ENCODE results near the gene MRPL19. TPM values are rescaled to one million over a fixed set of nuclear protein-coding genes. Genes with fewer than 3 reads are reported as not detected.

The MRPL19 gene
- total RNA-seq: 24.0 TPM

DNA sequence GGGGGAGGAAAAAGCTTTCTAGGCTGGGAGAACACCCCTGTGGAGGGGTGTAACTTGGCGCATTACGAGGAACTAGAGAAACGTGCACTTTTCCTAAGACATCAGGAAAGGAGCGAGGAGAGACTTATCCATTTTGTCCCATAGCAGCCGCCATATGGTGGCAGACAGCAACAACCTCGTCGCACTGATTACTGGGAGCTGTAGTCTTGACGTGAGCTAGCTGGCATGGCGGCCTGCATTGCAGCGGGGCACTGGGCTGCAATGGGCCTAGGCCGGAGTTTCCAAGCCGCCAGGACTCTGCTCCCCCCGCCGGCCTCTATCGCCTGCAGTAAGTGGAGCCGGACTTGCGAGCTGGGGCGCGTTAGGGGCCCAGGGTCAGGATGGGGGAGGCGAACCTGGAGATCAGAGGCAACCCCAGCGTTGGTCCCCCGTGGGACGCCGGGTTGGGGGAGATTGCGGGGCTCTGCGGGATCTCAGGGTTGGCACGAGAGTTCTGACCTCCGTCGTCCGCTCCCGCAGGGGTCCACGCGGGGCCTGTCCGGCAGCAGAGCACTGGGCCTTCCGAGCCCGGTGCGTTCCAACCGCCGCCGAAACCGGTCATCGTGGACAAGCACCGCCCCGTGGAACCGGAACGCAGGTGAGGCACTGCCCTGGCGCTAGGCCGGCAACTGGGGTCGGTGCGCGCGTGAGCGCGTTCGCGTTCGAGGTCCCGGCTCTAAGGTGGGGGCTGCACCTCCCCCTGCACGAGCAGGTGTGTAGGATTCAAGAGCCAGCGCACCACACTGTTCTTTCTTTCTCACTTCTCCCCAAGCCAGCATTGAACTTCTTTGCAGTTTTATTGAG, at the start of gene MRPL19:
MRPL19 (plus strand) TSS at position 201 of the 843 bp plus-strand sequence; CDS start at position 226, 25 bp downstream.
- Histone ChIP-seq H3K4me3 (ENCODE audit: low read length in 3 of 3) (peak within 1 kb of the TSS; percentile 80 to 93 (median 91)), H3K36me3 (ENCODE audit: control insufficient read depth in 3 of 3, insufficient read depth in 3 of 3, low read length in 3 of 3) (peaks cover 7 to 21% (median 11%) of the 10 kb centered on the region in 3 donors), H3K27me3 (ENCODE audit: control insufficient read depth in 3 of 3, insufficient read depth in 3 of 3, low read length in 3 of 3) (no peaks in the 10 kb centered on the region), H3K9ac (ENCODE audit: low read depth in 1 of 3, low read length in 3 of 3) (peak within 1 kb of the TSS; percentile 90 to 96 (median 92)), H3K4me1 (ENCODE audit: control insufficient read depth in 3 of 3, insufficient read depth in 3 of 3, low read length in 3 of 3) (peaks cover 9 to 15% (median 11%) of the 10 kb centered on the region in 3 donors), H3K9me3 (ENCODE audit: control insufficient read depth in 3 of 3, low read length in 3 of 3) (no peaks in the 10 kb centered on the region), H3K27ac (ENCODE audit: low read depth, low read length) (peak within 1 kb of the TSS; percentile 54)

- Histone ChIP-seq H3K4me3 (ENCODE audit: low read length in 3 of 3) (no peak overlapping the region), H3K27ac (ENCODE audit: low read depth, low read length) (no peak overlapping the region), H3K9ac (ENCODE audit: low read depth in 1 of 3, low read length in 3 of 3) (no peak overlapping the region), H3K36me3 (ENCODE audit: control insufficient read depth in 3 of 3, insufficient read depth in 3 of 3, low read length in 3 of 3) (no peaks in the 10 kb centered on the region), H3K27me3 (ENCODE audit: control insufficient read depth in 3 of 3, insufficient read depth in 3 of 3, low read length in 3 of 3) (no peaks in the 10 kb centered on the region), H3K9me3 (ENCODE audit: control insufficient read depth in 3 of 3, low read length in 3 of 3) (no peaks in the 10 kb centered on the region), H3K4me1 (ENCODE audit: control insufficient read depth in 3 of 3, insufficient read depth in 3 of 3, low read length in 3 of 3) (no peaks in the 10 kb centered on the region)
These were observed 49.8 kb upstream of the MRPL19 start for GRCh38 chr2:75596784-75597183.

- Histone ChIP-seq H3K4me3 (ENCODE audit: low read length in 3 of 3) (no peak overlapping the region), H3K4me1 (ENCODE audit: control insufficient read depth in 3 of 3, insufficient read depth in 3 of 3, low read length in 3 of 3) (no peaks in the 10 kb centered on the region), H3K27ac (ENCODE audit: low read depth, low read length) (no peak overlapping the region)
These were observed 48.6 kb upstream of the MRPL19 start for GRCh38 chr2:75597949-75598348.

DNA sequence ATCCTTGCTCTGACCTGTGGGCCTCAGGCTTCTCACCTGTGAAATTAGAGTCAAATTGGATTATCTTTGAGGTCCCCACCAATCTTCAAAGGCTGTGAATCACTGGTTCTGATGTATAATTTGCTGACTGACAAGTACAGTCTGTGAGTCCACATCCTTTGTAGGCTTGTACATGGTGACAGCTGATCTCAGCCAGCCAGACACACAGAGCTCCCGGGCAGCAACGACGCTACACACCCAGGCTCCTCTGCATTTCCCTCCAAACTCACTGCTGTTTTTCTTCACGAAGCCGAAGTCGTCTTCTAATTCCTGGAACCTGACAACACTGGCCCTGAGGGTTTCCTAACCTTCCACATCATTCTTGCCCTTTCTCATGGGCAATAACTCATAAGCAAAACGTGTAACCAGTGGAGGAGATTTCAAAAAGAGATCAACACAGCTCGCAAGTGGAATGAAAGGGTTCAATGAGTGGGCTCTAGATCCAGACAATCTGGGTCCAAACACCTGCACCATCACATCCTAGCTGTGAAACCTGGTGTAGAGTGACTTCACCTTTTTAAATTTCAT, 47.9 kb upstream of the MRPL19 start:
- Histone ChIP-seq H3K36me3 (ENCODE audit: control insufficient read depth in 3 of 3, insufficient read depth in 3 of 3, low read length in 3 of 3) (no peaks in the 10 kb centered on the region), H3K27ac (ENCODE audit: low read depth, low read length) (no peak overlapping the region), H3K9me3 (ENCODE audit: control insufficient read depth in 3 of 3, low read length in 3 of 3) (no peaks in the 10 kb centered on the region), H3K27me3 (ENCODE audit: control insufficient read depth in 3 of 3, insufficient read depth in 3 of 3, low read length in 3 of 3) (no peaks in the 10 kb centered on the region), H3K9ac (ENCODE audit: low read depth in 1 of 3, low read length in 3 of 3) (no peak overlapping the region), H3K4me3 (ENCODE audit: low read length in 3 of 3) (no peak overlapping the region), H3K4me1 (ENCODE audit: control insufficient read depth in 3 of 3, insufficient read depth in 3 of 3, low read length in 3 of 3) (no peaks in the 10 kb centered on the region)

More at GRCh38 chr2:75597949-75598348, 48.6 kb upstream of the MRPL19 start:
- H3K9ac ChIP-seq (ENCODE audit: low read depth in 1 of 3, low read length in 3 of 3): no peak overlapping the region
- no peaks in the 10 kb centered on the region for H3K36me3 ChIP-seq (ENCODE audit: control insufficient read depth in 3 of 3, insufficient read depth in 3 of 3, low read length in 3 of 3)
- no peaks in the 10 kb centered on the region for H3K27me3 ChIP-seq (ENCODE audit: control insufficient read depth in 3 of 3, insufficient read depth in 3 of 3, low read length in 3 of 3)
- H3K9me3 ChIP-seq (ENCODE audit: control insufficient read depth in 3 of 3, low read length in 3 of 3): no peaks in the 10 kb centered on the region

DNA sequence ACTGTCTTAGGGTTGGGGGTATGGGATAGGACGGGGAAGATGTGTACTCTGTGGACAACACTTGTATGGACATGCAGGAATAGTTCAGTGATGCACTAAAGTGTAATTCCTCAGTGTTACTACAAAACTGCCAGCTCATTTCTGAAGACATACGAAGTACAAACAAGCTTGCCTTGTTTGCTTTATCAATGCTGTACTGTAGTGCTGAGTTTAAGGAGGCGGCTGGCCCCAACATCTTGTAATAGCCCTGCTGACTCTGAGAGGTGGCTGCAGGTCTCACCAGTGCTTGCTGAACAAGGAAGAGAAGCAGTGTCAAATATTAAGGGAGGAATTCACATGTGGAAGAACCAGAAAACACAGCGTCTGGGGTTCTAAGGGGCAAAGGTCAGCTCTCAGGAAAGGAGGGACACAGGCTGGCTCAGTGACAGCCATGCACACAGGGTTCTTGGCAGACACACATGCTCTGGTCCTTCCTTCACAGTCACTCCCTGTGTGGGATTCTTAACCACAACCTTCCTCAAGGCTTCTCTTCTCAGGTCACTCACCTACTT, 46.0 kb upstream of the MRPL19 start:
- Histone ChIP-seq H3K27ac (ENCODE audit: low read depth, low read length) (no peak overlapping the region), H3K4me1 (ENCODE audit: control insufficient read depth in 3 of 3, insufficient read depth in 3 of 3, low read length in 3 of 3) (no peaks in the 10 kb centered on the region), H3K36me3 (ENCODE audit: control insufficient read depth in 3 of 3, insufficient read depth in 3 of 3, low read length in 3 of 3) (no peaks in the 10 kb centered on the region), H3K4me3 (ENCODE audit: low read length in 3 of 3) (no peak overlapping the region), H3K9ac (ENCODE audit: low read depth in 1 of 3, low read length in 3 of 3) (no peak overlapping the region), H3K27me3 (ENCODE audit: control insufficient read depth in 3 of 3, insufficient read depth in 3 of 3, low read length in 3 of 3) (peaks cover 0 to 2% (median 0%) of the 10 kb centered on the region in 3 donors), H3K9me3 (ENCODE audit: control insufficient read depth in 3 of 3, low read length in 3 of 3) (no peaks in the 10 kb centered on the region)

- no peaks in the 10 kb centered on the region for H3K36me3 ChIP-seq (ENCODE audit: control insufficient read depth in 3 of 3, insufficient read depth in 3 of 3, low read length in 3 of 3)
- no peak overlapping the region for H3K27ac ChIP-seq (ENCODE audit: low read depth, low read length)
- H3K27me3 ChIP-seq (ENCODE audit: control insufficient read depth in 3 of 3, insufficient read depth in 3 of 3, low read length in 3 of 3): peaks cover 4 to 23% (median 16%) of the 10 kb centered on the region in 3 donors
- no peak overlapping the region for H3K9ac ChIP-seq (ENCODE audit: low read depth in 1 of 3, low read length in 3 of 3)
- no peaks in the 10 kb centered on the region for H3K9me3 ChIP-seq (ENCODE audit: control insufficient read depth in 3 of 3, low read length in 3 of 3)
- no peak overlapping the region for H3K4me3 ChIP-seq (ENCODE audit: low read length in 3 of 3)
- no peaks in the 10 kb centered on the region for H3K4me1 ChIP-seq (ENCODE audit: control insufficient read depth in 3 of 3, insufficient read depth in 3 of 3, low read length in 3 of 3)
These were observed 43.8 kb upstream of the MRPL19 start for GRCh38 chr2:75602724-75603342.

- H3K9me3 ChIP-seq (ENCODE audit: control insufficient read depth in 3 of 3, low read length in 3 of 3): no peaks in the 10 kb centered on the region
- no peaks in the 10 kb centered on the region for H3K4me1 ChIP-seq (ENCODE audit: control insufficient read depth in 3 of 3, insufficient read depth in 3 of 3, low read length in 3 of 3)
- H3K27me3 ChIP-seq (ENCODE audit: control insufficient read depth in 3 of 3, insufficient read depth in 3 of 3, low read length in 3 of 3): peaks cover 7 to 27% (median 20%) of the 10 kb centered on the region in 3 donors
- no peak overlapping the region for H3K9ac ChIP-seq (ENCODE audit: low read depth in 1 of 3, low read length in 3 of 3)
- no peaks in the 10 kb centered on the region for H3K36me3 ChIP-seq (ENCODE audit: control insufficient read depth in 3 of 3, insufficient read depth in 3 of 3, low read length in 3 of 3)
- no peak overlapping the region for H3K27ac ChIP-seq (ENCODE audit: low read depth, low read length)
- H3K4me3 ChIP-seq (ENCODE audit: low read length in 3 of 3): no peak overlapping the region
These were observed 43.1 kb upstream of the MRPL19 start for GRCh38 chr2:75603477-75603876.

- no peak overlapping the region for H3K9ac ChIP-seq (ENCODE audit: low read depth in 1 of 3, low read length in 3 of 3)
- H3K4me3 ChIP-seq (ENCODE audit: low read length in 3 of 3): no peak overlapping the region
- peaks cover 7 to 33% (median 24%) of the 10 kb centered on the region in 3 donors for H3K27me3 ChIP-seq (ENCODE audit: control insufficient read depth in 3 of 3, insufficient read depth in 3 of 3, low read length in 3 of 3)
- no peak overlapping the region for H3K27ac ChIP-seq (ENCODE audit: low read depth, low read length)
- H3K9me3 ChIP-seq (ENCODE audit: control insufficient read depth in 3 of 3, low read length in 3 of 3): no peaks in the 10 kb centered on the region
- H3K36me3 ChIP-seq (ENCODE audit: control insufficient read depth in 3 of 3, insufficient read depth in 3 of 3, low read length in 3 of 3): no peaks in the 10 kb centered on the region
- peaks cover 0 to 4% (median 4%) of the 10 kb centered on the region in 3 donors for H3K4me1 ChIP-seq (ENCODE audit: control insufficient read depth in 3 of 3, insufficient read depth in 3 of 3, low read length in 3 of 3)
These were observed 42.1 kb upstream of the MRPL19 start for GRCh38 chr2:75604484-75604883.

- Histone ChIP-seq H3K9ac (ENCODE audit: low read depth in 1 of 3, low read length in 3 of 3) (no peak overlapping the region), H3K4me3 (ENCODE audit: low read length in 3 of 3) (no peak overlapping the region), H3K27me3 (ENCODE audit: control insufficient read depth in 3 of 3, insufficient read depth in 3 of 3, low read length in 3 of 3) (peaks cover 12 to 45% (median 34%) of the 10 kb centered on the region in 3 donors)
These were observed 40.6 kb upstream of the MRPL19 start for GRCh38 chr2:75605770-75606529.

More at GRCh38 chr2:75605770-75606529, 40.6 kb upstream of the MRPL19 start:
- peaks cover 0 to 4% (median 4%) of the 10 kb centered on the region in 3 donors for H3K4me1 ChIP-seq (ENCODE audit: control insufficient read depth in 3 of 3, insufficient read depth in 3 of 3, low read length in 3 of 3)
- H3K36me3 ChIP-seq (ENCODE audit: control insufficient read depth in 3 of 3, insufficient read depth in 3 of 3, low read length in 3 of 3): no peaks in the 10 kb centered on the region
- H3K9me3 ChIP-seq (ENCODE audit: control insufficient read depth in 3 of 3, low read length in 3 of 3): no peaks in the 10 kb centered on the region
- no peak overlapping the region for H3K27ac ChIP-seq (ENCODE audit: low read depth, low read length)
